Measurements from ENCODE around the gene LYPD6B. TPM values are rescaled to one million over a fixed set of nuclear protein-coding genes. Genes with fewer than 3 reads are reported as not detected.

LYPD6B gene
- total RNA-seq, 1 experiment from 2014 or later, result 6.1 TPM

- no peak for ATAC-seq
- ChIA-PET POLR2A (no interaction called here), CTCF (no interaction called here), RAD21 (ENCODE audit: low non-redundant PET in 1 of 2, low total read pairs in 2 of 2, uncharacterized antibody in 2 of 2, unreplicated experiment in 2 of 2) (no interaction called here)
- no peak overlapping the region for H3K4me3 ChIP-seq (replicated peaks in 1 of 2; ENCODE audit: low read depth in 1 of 2, low read length in 2 of 2)
- no peaks in the 10 kb centered on the region for H3K36me3 ChIP-seq (ENCODE audit: control insufficient read depth in 1 of 2, insufficient read depth in 2 of 2, low read length in 2 of 2)
- no peaks in the 10 kb centered on the region for H3K4me1 ChIP-seq (ENCODE audit: control insufficient read depth in 1 of 2, insufficient read depth in 2 of 2, low read length in 2 of 2)
- no peak overlapping the region for H2AFZ ChIP-seq (ENCODE audit: low read depth, low read length, poor library complexity, severe bottlenecking)
- no TSS peak for BruUV-seq (replicated peaks)
- H3K79me2 ChIP-seq (ENCODE audit: insufficient read depth, low read length), result no peaks in the 10 kb centered on the region
- intact Hi-C loops (cut with micrococcal nuclease), result no loop called here
- H4K20me1 ChIP-seq (ENCODE audit: insufficient read depth), result no peaks in the 10 kb centered on the region
- H3K27me3 ChIP-seq (ENCODE audit: insufficient read depth, low read length), result no peaks in the 10 kb centered on the region
- TF ChIP-seq, protein P1, sequence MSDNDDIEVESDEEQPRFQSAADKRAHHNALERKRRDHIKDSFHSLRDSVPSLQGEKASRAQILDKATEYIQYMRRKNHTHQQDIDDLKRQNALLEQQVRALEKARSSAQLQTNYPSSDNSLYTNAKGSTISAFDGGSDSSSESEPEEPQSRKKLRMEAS (IDR thresholded peaks at IDR 0.05), result no peak
- no peak for TF ChIP-seq CBX3 (IDR thresholded peaks at IDR 0.05; ENCODE audit: low read depth)
- TF ChIP-seq TCF7L2 (IDR thresholded peaks at IDR 0.05; ENCODE audit: borderline replicate concordance, extremely low read depth, insufficient read depth, insufficient read length), result no peak
- TF ChIP-seq SIN3A (IDR thresholded peaks at IDR 0.05; ENCODE audit: low read depth), result no peak
- TF ChIP-seq REST (IDR thresholded peaks at IDR 0.05; ENCODE audit: low read depth), result no peak
- no peak overlapping the region for H3K27ac ChIP-seq (ENCODE audit: low read depth, low read length)
- no peaks in the 10 kb centered on the region for H3K9me3 ChIP-seq (ENCODE audit: control insufficient read depth in 1 of 2, insufficient read depth in 1 of 2, low read depth in 1 of 2, low read length in 2 of 2)
- no peak overlapping the region for H3K4me2 ChIP-seq (ENCODE audit: low read length)
- DNase-seq (ENCODE audit: low read depth, low spot score), result no peak
- H3K9me2 ChIP-seq (ENCODE audit: insufficient read depth), result no peaks in the 10 kb centered on the region
- H3K9ac ChIP-seq (ENCODE audit: low read length), result no peak overlapping the region
Measured at GRCh38 chr2:149094217-149095015, 55.9 kb downstream of the LYPD6B start.
